Endodermal cell (in vitro differentiated cells): ENCODE results near the gene DQX1. TPM values are rescaled to one million over a fixed set of nuclear protein-coding genes. Genes with fewer than 3 reads are reported as not detected.

Experiments
- DNase-seq: peaks from one replicate; pipeline ENCODE4 v3.0.0-alpha.2; 2017
- H3K27ac ChIP-seq: 2 replicates; pipeline ENCODE4 v1.5.1; 2013; ENCODE audit warnings: mild to moderate bottlenecking, low read depth, low read length, moderate library complexity
- H3K27me3 ChIP-seq: 2 replicates; pipeline ENCODE4 v1.6.1; 2013; ENCODE audit warnings: mild to moderate bottlenecking, low read length, moderate library complexity; ENCODE audit not compliant: insufficient read depth, control insufficient read depth, poor library complexity, severe bottlenecking
- H3K36me3 ChIP-seq: 2 replicates; pipeline ENCODE4 v1.7.0; 2013; ENCODE audit warnings: mild to moderate bottlenecking, low read length, moderate library complexity; ENCODE audit not compliant: control insufficient read depth, insufficient read depth
- H3K4me1 ChIP-seq: one replicate; pipeline ENCODE4 v1.7.0; 2013; ENCODE audit warnings: low read length; ENCODE audit not compliant: control insufficient read depth, insufficient read depth
- H3K4me3 ChIP-seq: 2 replicates; pipeline ENCODE4 v1.5.1; 2013; ENCODE audit warnings: mild to moderate bottlenecking, low read length, moderate library complexity
- H3K9ac ChIP-seq: 2 replicates; pipeline ENCODE4 v1.6.1; 2013; ENCODE audit warnings: mild to moderate bottlenecking, low read length, moderate library complexity; ENCODE audit not compliant: poor library complexity, severe bottlenecking; ENCODE audit errors: extremely low read depth
- H3K9me3 ChIP-seq: 2 replicates; pipeline ENCODE4 v1.6.1; 2013; ENCODE audit warnings: mild to moderate bottlenecking, low read length, moderate library complexity; ENCODE audit not compliant: control insufficient read depth
- H3K27ac Mint-ChIP-seq: 2 replicates; pipeline ENCODE4 v1.8.0; 2020; ENCODE audit warnings: mixed read lengths
- H3K27me3 Mint-ChIP-seq: 2 replicates; pipeline ENCODE4 v1.8.0; 2021; ENCODE audit warnings: mild to moderate bottlenecking, mixed read lengths; ENCODE audit not compliant: insufficient read depth
- H3K36me3 Mint-ChIP-seq: 2 replicates; pipeline ENCODE4 v1.8.0; 2020; ENCODE audit warnings: low read depth, mixed read lengths
- H3K4me1 Mint-ChIP-seq: 2 replicates; pipeline ENCODE4 v1.8.0; 2020; ENCODE audit warnings: mixed read lengths
- H3K4me3 Mint-ChIP-seq: 2 replicates; pipeline ENCODE4 v1.8.0; 2020; ENCODE audit warnings: mild to moderate bottlenecking, moderate library complexity, mixed read lengths
- H3K9me3 Mint-ChIP-seq: 2 replicates; pipeline ENCODE4 v1.8.0; 2020; ENCODE audit warnings: mild to moderate bottlenecking, mixed read lengths
- CTCF ChIP-seq: fragments of 200-600 bp; sonication (generic); conservative IDR thresholded peaks from 2 replicates; pipeline ENCODE4 v1.5.0; 2021; ENCODE audit warnings: antibody characterized with exemption, mild to moderate bottlenecking
- WGBS, 2 experiments: methylation state at CpG; one replicate each; pipeline versions ENCODE4 v1.1.5 to v1.1.7; 2013; ENCODE audit warnings: missing lambda C conversion rate in 2 of 2, mixed read lengths in 1 of 2; ENCODE audit not compliant: insufficient coverage in 1 of 2, insufficient read length in 1 of 2; 5-methylcytosine and 5-hydroxymethylcytosine counted together
- total RNA-seq, 2 donors: library from RNA; stranded (reverse); fragmentation: NEBNext Ultra II Directional in 1 of 2; extraction: Animal tissue kit (Norgen Biotek cat#: 25700) in 1 of 2; gene quantifications; 2 replicates in 1 of 2; 3 replicates in 1 of 2; pipeline ENCODE4 v1.2.1, GENCODE V29; 2021

Gene DQX1
- total RNA-seq, 2 donors from 2014 or later: 0.93 to 1.1 TPM

- Histone ChIP-seq H3K36me3 (peaks cover 26% of the 10 kb centered on the region), H3K4me1 (no peaks in the 10 kb centered on the region), H3K27ac (no peak overlapping the region), H3K9ac (no peak overlapping the region), H3K9me3 (no peaks in the 10 kb centered on the region), H3K27me3 (peaks cover 25% of the 10 kb centered on the region), H3K4me3 (no peak overlapping the region)
- Mint-ChIP-seq H3K27ac (no peak overlapping the region), H3K4me3 (no peak overlapping the region), H3K4me1 (peaks cover 7% of the 10 kb centered on the region), H3K27me3 (peaks cover 23% of the 10 kb centered on the region), H3K9me3 (no peaks in the 10 kb centered on the region), H3K36me3 (peaks cover 27% of the 10 kb centered on the region)
- WGBS, 2 experiments: 96 to 98% methylated on average over 6 to 11 of the region's 11 CpGs
- TF ChIP-seq CTCF: no peak
- DNase-seq: no peak
These were observed 709 bp upstream of the DQX1 start for GRCh38 chr2:74526649-74527230.

- Histone ChIP-seq H3K4me3 (no peak overlapping the region), H3K36me3 (peaks cover 26% of the 10 kb centered on the region), H3K9ac (no peak overlapping the region), H3K4me1 (no peaks in the 10 kb centered on the region), H3K27me3 (peaks cover 41% of the 10 kb centered on the region), H3K9me3 (no peaks in the 10 kb centered on the region), H3K27ac (no peak overlapping the region)
- no peaks in the 10 kb centered on the region for H3K9me3 Mint-ChIP-seq
- 94% methylated on average over 5 to 10 of the region's 10 CpGs for WGBS, 2 experiments
- peaks cover 4% of the 10 kb centered on the region for H3K4me1 Mint-ChIP-seq
- H3K27me3 Mint-ChIP-seq: peaks cover 39% of the 10 kb centered on the region
- H3K27ac Mint-ChIP-seq: no peak overlapping the region
- TF ChIP-seq CTCF: no peak
- no peak overlapping the region for H3K4me3 Mint-ChIP-seq
- no peak for DNase-seq
- peaks cover 21% of the 10 kb centered on the region for H3K36me3 Mint-ChIP-seq
These were observed 895 bp downstream of the DQX1 start for GRCh38 chr2:74524955-74525716.

DNA sequence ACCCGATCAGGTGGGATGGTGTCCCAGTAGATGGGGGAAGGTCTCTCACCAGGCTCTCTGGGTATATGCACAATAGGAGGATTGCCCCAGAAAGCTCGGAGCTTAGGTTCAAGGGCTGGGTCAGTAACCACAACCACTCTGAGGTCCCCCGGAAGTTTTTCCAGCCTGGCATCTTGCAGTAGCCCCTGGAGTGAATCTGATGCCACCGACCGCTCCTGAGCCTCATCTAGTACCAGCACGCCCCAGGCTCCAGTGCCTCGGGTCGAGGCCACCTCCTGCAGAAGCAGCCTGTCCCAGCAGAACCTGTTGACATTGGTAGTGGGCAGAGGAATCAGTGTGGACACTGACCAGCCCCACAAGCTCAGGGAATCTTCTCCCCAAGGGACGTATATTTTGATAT lies 2.0 kb downstream of the DQX1 start:
- DNase-seq: no peak
- peaks cover 51% of the 10 kb centered on the region for H3K27me3 Mint-ChIP-seq
- Histone ChIP-seq H3K4me3 (no peak overlapping the region), H3K9me3 (no peaks in the 10 kb centered on the region), H3K9ac (no peak overlapping the region), H3K27me3 (peaks cover 52% of the 10 kb centered on the region), H3K36me3 (peaks cover 26% of the 10 kb centered on the region), H3K4me1 (no peaks in the 10 kb centered on the region), H3K27ac (no peak overlapping the region)
- H3K9me3 Mint-ChIP-seq: no peaks in the 10 kb centered on the region
- H3K27ac Mint-ChIP-seq: no peak overlapping the region
- peaks cover 4% of the 10 kb centered on the region for H3K4me1 Mint-ChIP-seq
- no peak for TF ChIP-seq CTCF
- WGBS, 2 experiments: 89 to 98% methylated on average over 6 to 9 of the region's 9 CpGs
- peaks cover 21% of the 10 kb centered on the region for H3K36me3 Mint-ChIP-seq
- no peak overlapping the region for H3K4me3 Mint-ChIP-seq
